Lower lobe of right lung (tissue), 2 donors: ENCODE measurements around the gene CAMKK1. TPM values are rescaled to one million over a fixed set of nuclear protein-coding genes. Genes with fewer than 3 reads are reported as not detected.
A peak's percentile ranks its signal among the peaks of the same experiment; 100 is the strongest.

Experiments used
- ATAC-seq, 2 donors: fragments of 200-7000 bp; cut with Tn5 transposase; one replicate each; pipeline ENCODE4 v1.9.1; 2020 to 2022; ENCODE audit warnings: mild to moderate bottlenecking in 2 of 2, moderate library complexity in 2 of 2
- DNase-seq: peaks from one replicate; pipeline ENCODE4 v3.0.0-alpha.2; 2020
- H3K27ac ChIP-seq: fragments of 200-600 bp; one replicate; pipeline ENCODE4 v1.8.0; 2022
- H3K27me3 ChIP-seq: fragments of 200-600 bp; one replicate; pipeline ENCODE4 v1.8.0; 2022; ENCODE audit warnings: low read depth
- H3K36me3 ChIP-seq: fragments of 200-600 bp; one replicate; pipeline ENCODE4 v1.8.0; 2022; ENCODE audit warnings: mild to moderate bottlenecking
- H3K4me1 ChIP-seq: fragments of 200-600 bp; one replicate; pipeline ENCODE4 v1.8.0; 2022
- H3K4me3 ChIP-seq: fragments of 200-600 bp; one replicate; pipeline ENCODE4 v1.8.0; 2022; ENCODE audit warnings: mild to moderate bottlenecking
- H3K9me3 ChIP-seq: fragments of 200-600 bp; one replicate; pipeline ENCODE4 v1.8.0; 2022
- intact Hi-C: fragments of 100-400 bp; cut with DNase I; formaldehyde crosslinking; loops from one replicate; pipeline ENCODE4 v1.11.0; 2022
- total RNA-seq: library from RNA; stranded (reverse); fragmentation: NEBNext Ultra II Directional; extraction: Animal tissue kit (Norgen Biotek cat#: 25700); gene quantifications from one replicate; pipeline ENCODE4 v1.2.1, GENCODE V29; 2021
- TF ChIP-seq, protein P1 (sequence below): fragments of 200-600 bp; IDR thresholded peaks from one replicate; pipeline ENCODE4 v1.8.0; 2022; ENCODE audit warnings: antibody characterized with exemption, mild to moderate bottlenecking
- donor health status: DM: no; HTN: yes; CAD: no; lungs with severe emphysema.

The CAMKK1 gene
- total RNA-seq, 1 donor from 2014 or later: 9.7 TPM

DNA sequence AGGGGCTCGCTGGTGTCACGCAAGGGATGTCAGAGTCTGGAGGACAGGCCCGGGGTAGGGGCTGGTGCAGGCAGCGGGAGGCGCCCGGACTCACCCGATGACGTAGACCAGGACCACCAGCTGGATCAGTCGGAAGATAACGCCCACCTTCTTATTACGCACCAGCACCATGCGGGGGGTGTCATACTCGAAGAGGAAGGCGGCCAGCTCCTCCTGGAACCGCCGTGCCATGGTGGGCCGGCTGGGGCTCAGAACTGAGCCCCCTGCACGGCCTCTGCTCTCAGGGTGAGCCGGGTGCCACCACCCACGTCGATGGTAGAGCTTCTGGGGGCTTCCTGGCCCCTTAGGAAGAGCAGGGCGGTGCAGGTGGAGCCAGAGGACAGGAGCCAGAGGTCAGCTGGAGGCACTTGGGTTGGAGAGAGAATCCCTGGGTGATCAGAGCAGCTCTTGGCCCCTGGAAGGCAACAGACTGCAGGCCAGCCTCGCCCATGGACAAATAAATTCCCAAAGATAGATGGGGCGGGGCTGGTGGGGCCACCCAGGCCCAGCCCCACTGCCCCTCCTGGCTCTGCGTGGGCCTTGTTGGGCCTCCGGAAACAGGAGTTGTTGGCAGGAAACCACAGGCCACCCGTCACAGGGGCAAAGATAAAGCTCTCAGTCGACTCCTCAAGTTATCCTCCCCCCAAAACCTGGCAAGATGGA, 23.3 kb upstream of the CAMKK1 start, which contains the start of gene P2RX1:
P2RX1 (minus strand) TSS at position 471 of the 702 bp plus-strand sequence; CDS start at position 231, 240 bp downstream.
- TF ChIP-seq, protein P1, sequence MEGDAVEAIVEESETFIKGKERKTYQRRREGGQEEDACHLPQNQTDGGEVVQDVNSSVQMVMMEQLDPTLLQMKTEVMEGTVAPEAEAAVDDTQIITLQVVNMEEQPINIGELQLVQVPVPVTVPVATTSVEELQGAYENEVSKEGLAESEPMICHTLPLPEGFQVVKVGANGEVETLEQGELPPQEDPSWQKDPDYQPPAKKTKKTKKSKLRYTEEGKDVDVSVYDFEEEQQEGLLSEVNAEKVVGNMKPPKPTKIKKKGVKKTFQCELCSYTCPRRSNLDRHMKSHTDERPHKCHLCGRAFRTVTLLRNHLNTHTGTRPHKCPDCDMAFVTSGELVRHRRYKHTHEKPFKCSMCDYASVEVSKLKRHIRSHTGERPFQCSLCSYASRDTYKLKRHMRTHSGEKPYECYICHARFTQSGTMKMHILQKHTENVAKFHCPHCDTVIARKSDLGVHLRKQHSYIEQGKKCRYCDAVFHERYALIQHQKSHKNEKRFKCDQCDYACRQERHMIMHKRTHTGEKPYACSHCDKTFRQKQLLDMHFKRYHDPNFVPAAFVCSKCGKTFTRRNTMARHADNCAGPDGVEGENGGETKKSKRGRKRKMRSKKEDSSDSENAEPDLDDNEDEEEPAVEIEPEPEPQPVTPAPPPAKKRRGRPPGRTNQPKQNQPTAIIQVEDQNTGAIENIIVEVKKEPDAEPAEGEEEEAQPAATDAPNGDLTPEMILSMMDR: no peak
- peak; percentile 76 for DNase-seq
- H3K4me3 ChIP-seq: peak within 1 kb of the TSS; percentile 37
- no peaks in the 10 kb centered on the region for H3K27me3 ChIP-seq
- H3K27ac ChIP-seq: peak within 1 kb of the TSS; percentile 70
- no peaks in the 10 kb centered on the region for H3K36me3 ChIP-seq
- H3K4me1 ChIP-seq: peaks cover 38% of the 10 kb centered on the region
- no peaks in the 10 kb centered on the region for H3K9me3 ChIP-seq
- intact Hi-C loops: no loop called here
- peak; percentile 51 to 57 for ATAC-seq

DNA sequence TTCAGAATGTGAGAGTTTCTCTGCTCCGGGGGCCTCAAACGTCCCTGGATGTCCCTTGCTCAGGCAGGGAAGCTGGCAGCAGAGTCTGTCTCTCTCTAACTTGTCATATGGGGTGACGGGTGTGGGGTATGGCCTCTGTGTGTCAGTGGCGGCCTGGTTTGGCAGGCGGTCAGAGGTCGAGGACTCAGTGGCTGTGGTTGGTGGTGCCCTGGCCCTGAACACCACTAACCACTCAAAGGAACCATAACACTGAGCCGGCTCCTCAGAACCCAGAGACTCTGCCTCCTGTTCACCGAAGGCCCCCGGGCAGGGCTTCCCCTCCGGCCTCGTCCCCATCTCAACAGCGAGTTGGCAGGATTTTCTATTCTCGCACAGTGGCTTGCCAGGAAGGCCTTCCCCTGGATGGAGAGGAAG, 22.7 kb upstream of the CAMKK1 start:
- Histone ChIP-seq H3K4me1 (peaks cover 38% of the 10 kb centered on the region), H3K9me3 (no peaks in the 10 kb centered on the region), H3K27me3 (no peaks in the 10 kb centered on the region), H3K27ac (peak overlapping the region; percentile 70), H3K4me3 (peak overlapping the region; percentile 37), H3K36me3 (no peaks in the 10 kb centered on the region)
- intact Hi-C loops: no loop called here
- DNase-seq: no peak
- TF ChIP-seq, protein P1: no peak
- ATAC-seq: peak in 1 of 2 donors; percentile 15

DNA sequence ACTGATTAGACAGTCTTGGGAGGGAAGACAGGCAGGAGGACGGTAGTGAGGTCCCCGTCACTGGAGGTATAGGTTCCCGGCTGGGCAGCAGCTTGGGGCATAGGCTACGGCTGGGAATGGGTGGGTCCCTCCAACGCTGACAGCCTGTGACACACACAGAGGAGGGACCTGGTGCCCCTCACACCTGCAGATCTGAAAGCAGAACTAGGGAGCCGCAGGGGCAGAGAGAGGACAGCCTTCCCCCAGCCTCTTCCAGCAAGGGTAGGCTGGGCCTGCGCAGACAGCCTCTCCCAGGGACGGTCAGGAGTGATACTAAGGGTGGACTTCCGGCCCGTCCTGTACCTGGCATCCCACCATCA, 21.4 kb upstream of the CAMKK1 start:
- intact Hi-C loops: no loop called here
- H3K9me3 ChIP-seq: no peaks in the 10 kb centered on the region
- peaks cover 38% of the 10 kb centered on the region for H3K4me1 ChIP-seq
- DNase-seq (no peak), ATAC-seq (peak; percentile 1 to 7)
- TF ChIP-seq, protein P1: no peak
- H3K27ac ChIP-seq: peak overlapping the region; percentile 58
- H3K4me3 ChIP-seq: peak overlapping the region; percentile 37
- no peaks in the 10 kb centered on the region for H3K36me3 ChIP-seq
- H3K27me3 ChIP-seq: no peaks in the 10 kb centered on the region

DNA sequence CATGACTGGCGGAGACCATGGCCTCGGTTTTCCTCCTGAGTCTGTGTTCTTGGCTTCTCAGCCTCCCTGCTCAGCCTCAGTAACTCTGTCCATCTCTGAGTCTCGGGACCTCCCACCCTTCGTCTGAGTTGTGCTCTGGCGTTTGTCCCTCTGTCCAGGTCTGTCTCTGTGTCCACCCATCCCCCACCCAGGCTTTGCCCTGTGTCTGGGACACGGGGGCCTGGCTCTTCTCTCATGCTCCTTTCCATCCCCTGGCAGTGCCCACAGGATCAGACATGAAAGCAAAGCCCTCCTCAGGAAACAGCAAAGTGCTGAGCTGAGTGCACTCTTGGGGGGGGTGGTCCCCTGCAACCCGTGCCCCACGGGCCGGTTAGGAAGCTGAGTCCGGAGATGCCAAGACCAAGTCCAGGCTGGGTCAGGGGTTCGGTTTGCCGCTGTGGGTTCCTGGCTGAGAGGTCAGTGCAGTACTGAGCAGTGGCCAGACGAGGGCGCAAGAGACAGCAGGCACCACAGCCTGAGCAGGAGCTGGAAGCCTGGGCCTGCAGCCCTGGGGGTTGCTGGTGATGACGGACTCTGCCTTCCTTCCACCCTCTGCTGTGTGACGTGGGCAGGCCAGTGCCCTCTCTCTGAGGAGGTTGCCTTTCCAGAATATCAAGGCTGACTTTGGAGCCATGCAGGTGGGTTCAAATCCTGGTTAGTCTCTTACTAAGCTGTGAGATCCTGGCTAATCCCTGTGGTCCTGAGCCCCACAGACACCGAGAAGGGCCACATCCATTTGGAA, 20.9 kb upstream of the CAMKK1 start:
- H3K4me1 ChIP-seq: peaks cover 38% of the 10 kb centered on the region
- H3K36me3 ChIP-seq: no peaks in the 10 kb centered on the region
- H3K27me3 ChIP-seq: no peaks in the 10 kb centered on the region
- ATAC-seq (peak; percentile 82 to 89), DNase-seq (peak; percentile 88)
- TF ChIP-seq, protein P1: peak; percentile 98
- intact Hi-C loops: no loop called here
- H3K4me3 ChIP-seq: peak overlapping the region; percentile 37
- H3K27ac ChIP-seq: peak overlapping the region; percentile 58
- H3K9me3 ChIP-seq: no peaks in the 10 kb centered on the region

DNA sequence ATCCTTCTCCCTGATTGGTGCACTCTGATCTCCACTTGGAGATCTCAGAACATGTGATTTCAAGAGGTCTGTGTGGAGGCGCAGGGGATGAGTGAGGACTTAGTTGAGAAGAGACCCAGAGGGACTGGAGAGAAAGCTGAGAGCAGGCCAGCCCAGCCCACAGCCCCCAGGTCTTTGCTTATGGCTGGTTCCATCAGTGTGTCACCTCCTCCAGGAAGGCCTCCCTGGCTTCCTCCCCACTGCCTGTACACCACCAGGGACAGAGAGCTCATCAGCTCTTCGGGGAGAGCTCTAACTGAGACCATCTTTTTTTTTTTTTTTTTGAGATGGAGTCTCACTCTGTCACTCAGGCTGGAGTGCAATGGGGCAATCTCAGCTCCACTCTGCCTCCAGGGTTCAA, 20.0 kb upstream of the CAMKK1 start:
- Histone ChIP-seq H3K27me3 (no peaks in the 10 kb centered on the region), H3K4me3 (no peak overlapping the region), H3K36me3 (no peaks in the 10 kb centered on the region), H3K9me3 (no peaks in the 10 kb centered on the region), H3K4me1 (peaks cover 38% of the 10 kb centered on the region), H3K27ac (no peak overlapping the region)
- intact Hi-C loops: no loop called here
- ATAC-seq (no peak), DNase-seq (no peak)
- TF ChIP-seq, protein P1: no peak
